Fibroblast of lung (primary cell): ENCODE data around the gene PDZD7. TPM values are rescaled to one million over a fixed set of nuclear protein-coding genes. Genes with fewer than 3 reads are reported as not detected.

Experiments
- DNase-seq, 2 donors: peaks; one replicate each; pipeline versions ENCODE4 v3.0.0 to v3.0.0-alpha.2; 2010; ENCODE audit warnings: low read depth in 2 of 2
- H2AFZ ChIP-seq: 2 replicates; pipeline ENCODE4 v1.5.1; 2012; ENCODE audit warnings: low read length, control low read depth, inconsistent platforms
- H3K27ac ChIP-seq: 2 replicates; pipeline ENCODE4 v1.5.1; 2011; ENCODE audit warnings: low read length, control low read depth; ENCODE audit not compliant: insufficient read depth
- H3K27me3 ChIP-seq: 2 replicates; pipeline ENCODE4 v1.5.1; 2011; ENCODE audit warnings: mild to moderate bottlenecking, low read length; ENCODE audit not compliant: control insufficient read depth, insufficient read depth
- H3K36me3 ChIP-seq: 2 replicates; pipeline ENCODE4 v1.5.1; 2011; ENCODE audit warnings: low read length; ENCODE audit not compliant: control insufficient read depth, insufficient read depth
- H3K4me1 ChIP-seq: 2 replicates; pipeline ENCODE4 v1.5.1; 2011; ENCODE audit warnings: low read length; ENCODE audit not compliant: control insufficient read depth, insufficient read depth; ENCODE audit errors: extremely low read depth
- H3K4me2 ChIP-seq: 2 replicates; pipeline ENCODE4 v1.5.1; 2011; ENCODE audit warnings: low read length, control low read depth; ENCODE audit not compliant: insufficient read depth; ENCODE audit errors: extremely low read depth
- H3K4me3 ChIP-seq, 4 experiments: fragments of 200-600 bp in 1 of 4; sonication (generic) in 1 of 4; replicated peaks in 1 of 4; 2 replicates each; pipeline ENCODE4 v1.5.1; 2011 to 2016; ENCODE audit warnings: low read length in 4 of 4, low read depth in 3 of 4, mild to moderate bottlenecking in 3 of 4, control low read depth in 2 of 4, inconsistent platforms in 1 of 4, mixed read lengths in 1 of 4; ENCODE audit not compliant: insufficient read depth in 1 of 4; ENCODE audit errors: control extremely low read depth in 1 of 4
- H3K79me2 ChIP-seq: 2 replicates; pipeline ENCODE4 v1.5.1; 2012; ENCODE audit warnings: mild to moderate bottlenecking, low read length, inconsistent platforms; ENCODE audit not compliant: control insufficient read depth, insufficient read depth
- H3K9ac ChIP-seq: 2 replicates; pipeline ENCODE4 v1.5.1; 2011; ENCODE audit warnings: mild to moderate bottlenecking, low read length, control low read depth; ENCODE audit not compliant: insufficient read depth
- H3K9me3 ChIP-seq: 2 replicates; pipeline ENCODE4 v1.5.1; 2012; ENCODE audit warnings: low read depth, low read length; ENCODE audit not compliant: control insufficient read depth, insufficient read depth
- H4K20me1 ChIP-seq: 2 replicates; pipeline ENCODE4 v1.5.1; 2011; ENCODE audit warnings: low read length; ENCODE audit not compliant: control insufficient read depth, insufficient read depth; ENCODE audit errors: extremely low read depth
- EZH2 ChIP-seq: IDR thresholded peaks from 2 replicates; pipeline ENCODE4 v1.5.1; 2012; ENCODE audit warnings: low read length, control low read depth, mild to moderate bottlenecking; ENCODE audit errors: missing control alignments
- polyA plus RNA-seq, 2 donors: library from polyadenylated mRNA; depleted of rRNA in 1 of 2; stranded (reverse) in 1 of 2; unstranded in 1 of 2; fragments of >200 nt; gene quantifications; 2 replicates each; pipeline ENCODE4 v1.2.1, GENCODE V29; 2011 to 2012; ENCODE audit warnings: missing spikeins in 1 of 2
- total RNA-seq: library from RNA; depleted of rRNA; stranded (reverse); fragments of >200 nt; gene quantifications from 2 replicates; pipeline ENCODE4 v1.2.1, GENCODE V29; 2014
- TF ChIP-seq, protein P1 (sequence below), 2 donors: IDR thresholded peaks in 1 of 2; conservative IDR thresholded peaks in 1 of 2; 1 replicate in 1 of 2; 2 replicates in 1 of 2; pipeline ENCODE4 v1.5.1; 2011 to 2012; ENCODE audit warnings: low read length in 2 of 2, control low read depth in 1 of 2, inconsistent platforms in 1 of 2, low read depth in 1 of 2, mild to moderate bottlenecking in 1 of 2

The PDZD7 gene
- total and polyA plus RNA-seq, 2 donors (not counting 1 experiment from before 2014, with no cell fraction given) = 0.42 to 1.3 TPM

DNA sequence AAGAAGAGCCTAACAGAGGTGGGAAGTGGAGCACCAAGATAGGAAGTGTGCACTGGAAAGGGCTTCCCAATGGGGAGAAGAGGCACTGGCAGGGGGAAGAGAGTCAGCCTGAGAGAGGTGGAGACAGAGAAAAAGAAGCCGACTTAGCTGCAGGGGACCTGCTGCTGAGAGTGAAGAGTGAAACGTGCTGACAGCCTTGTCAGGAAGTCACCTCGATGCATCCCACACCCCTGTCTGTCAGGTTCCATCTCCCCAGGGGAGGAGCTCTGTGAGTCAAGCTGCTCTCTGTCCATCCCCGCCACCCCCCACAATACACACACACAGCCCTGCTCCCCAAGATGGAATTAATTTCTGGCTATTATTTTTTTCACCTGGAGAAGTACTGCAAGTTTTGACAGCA, 44.8 kb upstream of the PDZD7 start:
- peak; percentile 21 for TF ChIP-seq EZH2
- TF ChIP-seq, protein P1, sequence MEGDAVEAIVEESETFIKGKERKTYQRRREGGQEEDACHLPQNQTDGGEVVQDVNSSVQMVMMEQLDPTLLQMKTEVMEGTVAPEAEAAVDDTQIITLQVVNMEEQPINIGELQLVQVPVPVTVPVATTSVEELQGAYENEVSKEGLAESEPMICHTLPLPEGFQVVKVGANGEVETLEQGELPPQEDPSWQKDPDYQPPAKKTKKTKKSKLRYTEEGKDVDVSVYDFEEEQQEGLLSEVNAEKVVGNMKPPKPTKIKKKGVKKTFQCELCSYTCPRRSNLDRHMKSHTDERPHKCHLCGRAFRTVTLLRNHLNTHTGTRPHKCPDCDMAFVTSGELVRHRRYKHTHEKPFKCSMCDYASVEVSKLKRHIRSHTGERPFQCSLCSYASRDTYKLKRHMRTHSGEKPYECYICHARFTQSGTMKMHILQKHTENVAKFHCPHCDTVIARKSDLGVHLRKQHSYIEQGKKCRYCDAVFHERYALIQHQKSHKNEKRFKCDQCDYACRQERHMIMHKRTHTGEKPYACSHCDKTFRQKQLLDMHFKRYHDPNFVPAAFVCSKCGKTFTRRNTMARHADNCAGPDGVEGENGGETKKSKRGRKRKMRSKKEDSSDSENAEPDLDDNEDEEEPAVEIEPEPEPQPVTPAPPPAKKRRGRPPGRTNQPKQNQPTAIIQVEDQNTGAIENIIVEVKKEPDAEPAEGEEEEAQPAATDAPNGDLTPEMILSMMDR (conservative IDR thresholded peaks at IDR 0.05 in 1 of 2, IDR thresholded peaks at IDR 0.05 in 1 of 2; ENCODE audit: low read depth in 1 of 2, low read length in 2 of 2) = no peak

DNA sequence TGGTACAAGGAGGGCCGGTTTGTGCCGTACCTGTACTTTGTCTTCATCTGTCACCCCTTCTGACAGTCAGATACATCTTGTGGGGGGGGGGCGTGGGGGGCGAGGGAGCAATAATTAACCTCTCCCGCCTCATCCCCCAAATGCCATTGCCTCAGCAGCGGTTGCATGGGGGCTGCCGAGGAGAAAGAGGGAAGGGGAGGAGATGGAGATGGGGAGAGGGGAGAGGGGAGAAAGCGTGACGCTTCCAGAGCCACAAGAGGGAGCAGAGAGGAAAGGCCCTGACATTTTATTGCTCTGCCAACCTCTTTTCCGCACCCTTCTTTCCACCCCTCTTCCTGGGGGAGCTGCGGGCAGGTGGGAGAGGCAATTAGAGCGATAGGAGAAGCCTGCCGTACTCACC, 42.7 kb upstream of the PDZD7 start:
- H2AFZ ChIP-seq = no peak overlapping the region
- no peaks in the 10 kb centered on the region for H3K79me2 ChIP-seq
- no peak overlapping the region for H3K4me3 ChIP-seq
- H3K4me2 ChIP-seq = no peak overlapping the region
- no peaks in the 10 kb centered on the region for H3K9me3 ChIP-seq
- H3K9ac ChIP-seq = no peak overlapping the region
- H4K20me1 ChIP-seq = no peaks in the 10 kb centered on the region
- no peak overlapping the region for H3K27ac ChIP-seq
- H3K27me3 ChIP-seq = peaks cover 39% of the 10 kb centered on the region
- no peak for DNase-seq
- TF ChIP-seq, protein P1 (conservative IDR thresholded peaks at IDR 0.05 in 1 of 2, IDR thresholded peaks at IDR 0.05 in 1 of 2; ENCODE audit: low read depth in 1 of 2, low read length in 2 of 2) = peak in 1 of 2 donors; percentile 6
- no peak for TF ChIP-seq EZH2
- no peaks in the 10 kb centered on the region for H3K36me3 ChIP-seq
- H3K4me1 ChIP-seq = no peaks in the 10 kb centered on the region

More for the DNA sequence above, 44.8 kb upstream of the PDZD7 start:
- Histone ChIP-seq H3K4me3 (no peak overlapping the region), H3K27me3 (peaks cover 42% of the 10 kb centered on the region), H2AFZ (no peak overlapping the region), H3K4me2 (no peak overlapping the region), H3K9ac (no peak overlapping the region), H3K79me2 (no peaks in the 10 kb centered on the region), H3K9me3 (no peaks in the 10 kb centered on the region), H3K27ac (no peak overlapping the region), H3K36me3 (no peaks in the 10 kb centered on the region), H4K20me1 (no peaks in the 10 kb centered on the region), H3K4me1 (no peaks in the 10 kb centered on the region)
- DNase-seq = no peak

DNA sequence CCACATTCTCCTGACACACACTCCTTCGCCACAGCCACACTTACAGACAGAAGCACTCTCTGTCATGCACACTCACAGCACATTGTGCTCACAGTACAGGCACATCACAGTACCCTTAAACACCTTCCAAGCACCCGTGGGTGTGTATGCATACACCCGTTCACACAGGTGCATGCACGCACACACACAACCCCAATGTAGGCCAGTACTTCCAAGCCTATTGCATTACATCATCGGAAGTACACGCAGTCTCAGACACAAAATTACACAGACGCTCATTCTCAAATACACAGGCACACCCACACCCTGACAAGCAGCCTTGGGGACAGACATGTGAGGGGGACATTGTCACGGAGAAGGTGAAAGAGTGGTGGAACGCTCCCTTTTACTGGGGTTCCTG, 42.0 kb upstream of the PDZD7 start:
- Histone ChIP-seq H3K36me3 (no peaks in the 10 kb centered on the region), H3K9ac (no peak overlapping the region), H4K20me1 (no peaks in the 10 kb centered on the region), H3K79me2 (no peaks in the 10 kb centered on the region), H2AFZ (no peak overlapping the region), H3K4me3 (no peak overlapping the region), H3K27me3 (peaks cover 39% of the 10 kb centered on the region), H3K9me3 (no peaks in the 10 kb centered on the region), H3K27ac (no peak overlapping the region), H3K4me1 (no peaks in the 10 kb centered on the region), H3K4me2 (no peak overlapping the region)
- TF ChIP-seq EZH2 = peak; percentile 22
- TF ChIP-seq, protein P1 (conservative IDR thresholded peaks at IDR 0.05 in 1 of 2, IDR thresholded peaks at IDR 0.05 in 1 of 2; ENCODE audit: low read depth in 1 of 2, low read length in 2 of 2) = no peak
- no peak for DNase-seq
